ENCODE measurements around the gene SRM. TPM values are rescaled to one million over a fixed set of nuclear protein-coding genes. Genes with fewer than 3 reads are reported as not detected.
"Not testable (repeated sequence)": the region's sequence is repeated elsewhere in the genome, so short reads cannot be mapped to it uniquely, and the experiment has no call there.

Gene SRM
- total RNA-seq, 1 donor from 2014 or later = 18.3 TPM

GRCh38 chr1:11046625-11047365, 13.0 kb downstream of the SRM start, which contains the start of gene MASP2:
Gene MASP2, minus strand, starts transcription at chr1:11047239. Its CDS starts 32 bp downstream, at chr1:11047207.
- FAIRE-seq (no peak), DNase-seq (ENCODE audit: low spot score in 2 of 2) (no peak)

GRCh38 chr1:11046270-11046566, 13.6 kb downstream of the SRM start:
- DNase-seq (ENCODE audit: low spot score in 2 of 2) (no peak), FAIRE-seq (no peak)

- no peak for DNase-seq (ENCODE audit: low spot score in 2 of 2)
- FAIRE-seq = no peak
These were observed 14.2 kb downstream of the SRM start for GRCh38 chr1:11045428-11046269.

GRCh38 chr1:11044849-11045427, 14.9 kb downstream of the SRM start:
- FAIRE-seq (no peak), DNase-seq (ENCODE audit: low spot score in 2 of 2) (no peak)

- DNase-seq (ENCODE audit: low spot score in 2 of 2) (no peak), FAIRE-seq (no peak)
These were observed 15.6 kb downstream of the SRM start for GRCh38 chr1:11044086-11044848.

- no peak for FAIRE-seq
- no peak for DNase-seq (ENCODE audit: low spot score in 2 of 2)
These were observed 16.6 kb downstream of the SRM start for GRCh38 chr1:11042995-11043874.

- DNase-seq (ENCODE audit: low spot score in 2 of 2) (no peak), FAIRE-seq (no peak)
These were observed 17.8 kb downstream of the SRM start for GRCh38 chr1:11042065-11042464.

- no peak for FAIRE-seq
- DNase-seq (ENCODE audit: low spot score in 2 of 2) = no peak
These were observed 18.8 kb downstream of the SRM start for GRCh38 chr1:11041048-11041447.

GRCh38 chr1:11040105-11040429, 19.8 kb downstream of the SRM start:
- not testable (repeated sequence) for FAIRE-seq; DNase-seq (ENCODE audit: low spot score in 2 of 2)

- DNase-seq (ENCODE audit: low spot score in 2 of 2) = no peak
- FAIRE-seq = no peak
These were observed 20.3 kb downstream of the SRM start for GRCh38 chr1:11039351-11040104.

GRCh38 chr1:11037740-11038182, 22.1 kb downstream of the SRM start:
- FAIRE-seq (peak; percentile 82), DNase-seq (ENCODE audit: low spot score in 2 of 2) (peak; percentile 71 to 86)

- not testable (repeated sequence) for DNase-seq (ENCODE audit: low spot score in 2 of 2); FAIRE-seq
These were observed 22.6 kb downstream of the SRM start for GRCh38 chr1:11037019-11037739.

- no peak for FAIRE-seq
These were observed 28.1 kb downstream of the SRM start for GRCh38 chr1:11031624-11032262.

GRCh38 chr1:11030865-11031264, 29.0 kb downstream of the SRM start:
- FAIRE-seq (no peak), DNase-seq (ENCODE audit: low spot score in 2 of 2) (no peak)

More at GRCh38 chr1:11031624-11032262, 28.1 kb downstream of the SRM start:
- no peak for DNase-seq (ENCODE audit: low spot score in 2 of 2)

- FAIRE-seq (no peak), DNase-seq (ENCODE audit: low spot score in 2 of 2) (no peak)
These were observed 31.8 kb downstream of the SRM start for GRCh38 chr1:11028018-11028417.

GRCh38 chr1:11027316-11027715, 32.5 kb downstream of the SRM start:
- DNase-seq (ENCODE audit: low spot score in 2 of 2) (no peak), FAIRE-seq (no peak)

- FAIRE-seq (no peak), DNase-seq (ENCODE audit: low spot score in 2 of 2) (no peak)
These were observed 32.9 kb downstream of the SRM start for GRCh38 chr1:11026903-11027302.

GRCh38 chr1:11026052-11026451, 33.8 kb downstream of the SRM start:
- FAIRE-seq (no peak), DNase-seq (ENCODE audit: low spot score in 2 of 2) (no peak)

All from frontal cortex (tissue), 4 donors.